K562 (cell line): ENCODE data around the gene NPTXR. TPM values are rescaled to one million over a fixed set of nuclear protein-coding genes. Genes with fewer than 3 reads are reported as not detected.

Experiments
- ATAC-seq: fragments of 200-7000 bp; cut with Tn5 transposase; 3 replicates; pipeline ENCODE4 v1.9.1; 2020; ENCODE audit warnings: moderate library complexity
- BruUV-seq: library from RNA; stranded (reverse); fragments of 400-500 nt; replicated peaks from 2 replicates; lab custom pipeline; 2021; lab: Mats Ljungman, UMichigan
- CTCF ChIA-PET: fragments of 300-600 bp; formaldehyde crosslinking; extraction: SDS; loops from one replicate; lab custom pipeline; 2021; ENCODE audit warnings: low intra/inter-chr PET ratio; lab: Yijun Ruan, JAX
- POLR2A ChIA-PET: fragments of 300-600, 350-650 bp; sonication (Branson Sonifier 250); formaldehyde crosslinking; extraction: SDS; loops from one replicate; lab custom pipeline; 2021; ENCODE audit warnings: antibody characterized with exemption, inconsistent platforms; lab: Yijun Ruan, JAX
- DNase-seq, 4 experiments: peaks; one replicate each; pipeline versions ENCODE4 v3.0.0 to v3.0.0-alpha.2; 2011 to 2018; ENCODE audit warnings: low spot score in 3 of 4, mixed read lengths in 3 of 4; ENCODE audit errors: extremely low read depth in 1 of 4
- FAIRE-seq: peaks from 2 replicates; lab custom pipeline; 2011; peaks lifted over from hg19 to GRCh38; lab: Jason Lieb, UNC
- H2AFZ ChIP-seq: 2 replicates; pipeline ENCODE4 v1.6.0; 2011; ENCODE audit warnings: low read depth, low read length, control low read depth, inconsistent platforms
- H3K27ac ChIP-seq: fragments of 200-600 bp; 3 replicates; pipeline ENCODE4 v1.8.0; 2011; ENCODE audit warnings: low read depth, mild to moderate bottlenecking, control low read depth, inconsistent platforms, low read length, moderate library complexity, mixed read lengths; ENCODE audit errors: extremely low read depth
- H3K27me3 ChIP-seq, 2 experiments: fragments of 300-600 bp in 1 of 2; 2 replicates in 1 of 2; 3 replicates in 1 of 2; pipeline versions ENCODE4 v1.6.0 to v1.8.0; 2011; ENCODE audit warnings: inconsistent platforms in 2 of 2, low read length in 2 of 2, mild to moderate bottlenecking in 1 of 2, mixed read lengths in 1 of 2, moderate library complexity in 1 of 2; ENCODE audit not compliant: control insufficient read depth in 2 of 2, insufficient read depth in 2 of 2
- H3K36me3 ChIP-seq: fragments of 300-600 bp; 3 replicates; pipeline ENCODE4 v1.8.0; 2011; ENCODE audit warnings: mild to moderate bottlenecking, low read length, inconsistent platforms; ENCODE audit not compliant: control insufficient read depth, insufficient read depth
- H3K4me1 ChIP-seq, 2 experiments: fragments of 200-600 bp in 1 of 2; replicated peaks in 1 of 2; 2 replicates in 1 of 2; 3 replicates in 1 of 2; pipeline versions ENCODE4 v1.5.1 to v1.8.0; 2011; ENCODE audit warnings: inconsistent platforms in 2 of 2, low read length in 2 of 2, mild to moderate bottlenecking in 1 of 2, mixed read lengths in 1 of 2, moderate library complexity in 1 of 2; ENCODE audit not compliant: control insufficient read depth in 2 of 2, insufficient read depth in 2 of 2
- H3K4me2 ChIP-seq: 2 replicates; pipeline ENCODE4 v1.6.1; 2011; ENCODE audit warnings: low read length, control low read depth, inconsistent platforms, mixed read lengths; ENCODE audit not compliant: insufficient read depth
- H3K4me3 ChIP-seq: fragments of 200-600 bp; sonication (generic), shearing (Covaris generic); 2 replicates; pipeline ENCODE4 v1.5.1; 2016; ENCODE audit warnings: control low read depth, inconsistent platforms
- H3K79me2 ChIP-seq: fragments of 200-600 bp; 3 replicates; pipeline ENCODE4 v1.8.0; 2011; ENCODE audit warnings: low read length, inconsistent platforms; ENCODE audit not compliant: control insufficient read depth, insufficient read depth
- H3K9ac ChIP-seq, 2 experiments: 2 replicates each; pipeline versions ENCODE4 v1.6.0 to v1.6.1; 2011; ENCODE audit warnings: low read depth in 2 of 2, low read length in 2 of 2, control low read depth in 1 of 2, inconsistent platforms in 1 of 2, mild to moderate bottlenecking in 1 of 2, mixed read lengths in 1 of 2; ENCODE audit not compliant: insufficient read depth in 1 of 2
- H3K9me1 ChIP-seq: one replicate; pipeline ENCODE4 v1.6.0; 2011; ENCODE audit warnings: inconsistent platforms, mild to moderate bottlenecking, low read length, moderate library complexity; ENCODE audit not compliant: control insufficient read depth, insufficient read depth
- H3K9me3 ChIP-seq: replicated peaks from 2 replicates; pipeline ENCODE4 v1.5.1; 2011; ENCODE audit warnings: low read depth, low read length, inconsistent platforms; ENCODE audit not compliant: control insufficient read depth, insufficient read depth
- H4K20me1 ChIP-seq: replicated peaks from 2 replicates; pipeline ENCODE4 v1.6.1; 2011; ENCODE audit warnings: low read length, inconsistent platforms, mixed read lengths; ENCODE audit not compliant: control insufficient read depth, insufficient read depth
- BCL6 ChIP-seq: fragments of 250-450 bp; sonication (Bioruptor Pico); IDR thresholded peaks from 2 replicates; pipeline ENCODE4 v1.4.0; 2020
- DPF2 ChIP-seq: fragments of 450-650 bp; IDR thresholded peaks from 2 replicates; pipeline ENCODE4 v1.6.1; 2016
- EWSR1 ChIP-seq: fragments of 450-650 bp; IDR thresholded peaks from 2 replicates; pipeline ENCODE4 v1.6.1; 2018; ENCODE audit warnings: borderline replicate concordance, mild to moderate bottlenecking, low read depth, moderate library complexity; ENCODE audit not compliant: partially characterized antibody
- FOS ChIP-seq: IDR thresholded peaks from 3 replicates; pipeline ENCODE4 v1.6.1; 2011; ENCODE audit not compliant: insufficient read length; ENCODE audit errors: extremely low read depth
- MAFF ChIP-seq: IDR thresholded peaks from 2 replicates; pipeline ENCODE4 v1.6.1; 2012; ENCODE audit warnings: low read length, improper control_type of control experiment
- MCM5 ChIP-seq: fragments of 450-650 bp; IDR thresholded peaks from 2 replicates; pipeline ENCODE4 v1.6.1; 2016; ENCODE audit warnings: low read depth
- MLX ChIP-seq, 2 experiments: fragments of 450-650 bp in 1 of 2; sonication (generic) in 1 of 2; formaldehyde crosslinking; conservative IDR thresholded peaks; 2 replicates each; pipeline versions ENCODE4 v1.4.0 to v1.8.1; 2020 to 2022; ENCODE audit warnings: mild to moderate bottlenecking in 1 of 2, missing genetic modification reagents in 1 of 2
- STAT6 ChIP-seq: sonication (generic); formaldehyde crosslinking; IDR thresholded peaks from 2 replicates; pipeline ENCODE4 v1.8.1; 2023; ENCODE audit warnings: mild to moderate bottlenecking, missing genetic modification reagents
- ZBTB43 ChIP-seq: sonication (generic); formaldehyde crosslinking; IDR thresholded peaks from 2 replicates; pipeline ENCODE4 v1.8.0; 2023; ENCODE audit warnings: mild to moderate bottlenecking, missing genetic modification reagents
- ZEB2 ChIP-seq: fragments of 450-650 bp; IDR thresholded peaks from 2 replicates; pipeline ENCODE4 v1.6.1; 2016
- ZNF507 ChIP-seq: conservative IDR thresholded peaks from 2 replicates; pipeline ENCODE4 v1.6.1; 2017; ENCODE audit warnings: missing genetic modification characterization, missing compliant biosample characterization
- ZNF699 ChIP-seq: fragments of 250-450 bp; sonication (Bioruptor Pico); IDR thresholded peaks from 2 replicates; pipeline ENCODE4 v1.8.0; 2021; ENCODE audit warnings: mild to moderate bottlenecking, moderate library complexity; ENCODE audit not compliant: insufficient replicate concordance
- WGBS: fragments of 100-300 bp; shearing (Covaris generic); methylation state at CpG from one replicate; pipeline ENCODE4 v1.1.6; 2016; ENCODE audit warnings: low coverage, mixed read lengths; ENCODE audit not compliant: insufficient coverage; ENCODE audit errors: missing lambda C conversion rate; 5-methylcytosine and 5-hydroxymethylcytosine counted together
- in situ Hi-C: fragments of 300-500 bp; cut with MboI; formaldehyde crosslinking; loops from 4 replicates; pipeline ENCODE4 v1.15.0; 2018; ENCODE audit warnings: inconsistent platforms, mixed read lengths
- intact Hi-C: fragments of 100-400 bp; cut with micrococcal nuclease; formaldehyde crosslinking; loops from 2 replicates; pipeline ENCODE4 v1.14.2; 2022
- polyA plus RNA-seq, 8 experiments: library from polyadenylated mRNA; depleted of rRNA in 4 of 8; stranded (reverse) in 5 of 8; unstranded in 3 of 8; fragments of >200 nt; fragmentation: Nextera tagmentation in 2 of 8; fragmentation: Illumina TruSeq in 1 of 8; extraction: Ambion mirVana in 2 of 8; extraction: Trizol in 1 of 8; gene quantifications; 2 replicates each; pipeline versions ENCODE4 v1.2.1 to v1.2.3, GENCODE V29; 2011 to 2014; ENCODE audit warnings: inconsistent platforms in 1 of 8, missing spikeins in 1 of 8
- total RNA-seq, 7 experiments: library from RNA; depleted of rRNA in 6 of 7; stranded (reverse); fragments of >200 nt in 6 of 7; fragmentation: Illumina TruSeq in 2 of 7; extraction: Trizol in 2 of 7; gene quantifications; 2 replicates each; pipeline versions ENCODE4 v1.2.1 to v1.2.3, GENCODE V29; 2011 to 2021; ENCODE audit warnings: low replicate concordance in 1 of 7

Gene NPTXR
- total and polyA plus RNA-seq, 9 of the 15 experiments (the other 6 are each of a cell fraction or from before 2014, with no cell fraction given) = 0.01 to 3.1 (median 1.1) TPM

GRCh38 chr22:38835888-38836301 lies 7.9 kb downstream of the NPTXR start:
- Histone ChIP-seq H3K4me2 (no peak overlapping the region), H3K9me3 (no peaks in the 10 kb centered on the region), H3K36me3 (no peaks in the 10 kb centered on the region), H2AFZ (no peak overlapping the region), H3K79me2 (no peaks in the 10 kb centered on the region), H3K9ac (no peak overlapping the region; a peak in 1 of 4 replicates), H3K4me1 (peaks cover 4 to 12% of the 10 kb centered on the region in 2 experiments; a peak in 3 of 5 replicates), H3K27ac (no peak overlapping the region), H4K20me1 (no peaks in the 10 kb centered on the region), H3K4me3 (no peak overlapping the region), H3K27me3 (no peaks in the 10 kb centered on the region), H3K9me1 (no peaks in the 10 kb centered on the region)
- no TSS peak for BruUV-seq
- POLR2A ChIA-PET = interaction anchor here (0.6 kb wide), 2 partner anchors 280 to 531 kb away, joined by 3 read pairs; no protein-coding TSS in a partner anchor
- intact Hi-C loops = no loop called here
- no peak for DNase-seq
- TF ChIP-seq ZBTB43 (CRISPR knock-in tag) (no peak), MCM5 (no peak), ZEB2 (no peak), DPF2 (no peak), BCL6 (CRISPR knock-in tag) (no peak), ZNF507 (tag) (no peak), ZNF699 (CRISPR knock-in tag) (no peak), MLX (CRISPR knock-in tag; conservative IDR thresholded peaks at IDR 0.05) (no peak), EWSR1 (no peak), STAT6 (CRISPR knock-in tag) (no peak), MAFF (no peak), FOS (no peak)
- in situ Hi-C loops = no loop called here
- CTCF ChIA-PET = no interaction called here
- ATAC-seq = no peak
- FAIRE-seq = no peak
- 53% methylated on average over 12 of the region's 19 CpGs for WGBS
